ENCODE data around the gene ANAPC1. TPM values are rescaled to one million over a fixed set of nuclear protein-coding genes. Genes with fewer than 3 reads are reported as not detected.

ANAPC1 gene
- polyA plus RNA-seq, 2 of the 4 experiments (the other 2 are of a cell fraction), result 45.3 to 79.3 TPM

GRCh38 chr2:111932841-111933291 is 48.9 kb upstream of the ANAPC1 start (continued):
- no peak for TF ChIP-seq KDM1A (IDR thresholded peaks at IDR 0.05; ENCODE audit: low read depth)
- TF ChIP-seq RARB (CRISPR knock-in tag; IDR thresholded peaks at IDR 0.05), result no peak
- TF ChIP-seq MYC (IDR thresholded peaks at IDR 0.05; ENCODE audit: borderline replicate concordance, low read length), result no peak
- TF ChIP-seq USF2 (IDR thresholded peaks at IDR 0.05), result no peak
- TF ChIP-seq HES2 (IDR thresholded peaks at IDR 0.05), result no peak
- no peak for TF ChIP-seq REST (IDR thresholded peaks at IDR 0.05)
- TF ChIP-seq GATA3 (IDR thresholded peaks at IDR 0.05; ENCODE audit: borderline replicate concordance), result no peak

- Histone ChIP-seq H3K27ac (no peak overlapping the region), H3K4me3 (no peak overlapping the region), H3K9me3 (no peaks in the 10 kb centered on the region), H3K4me2 (no peak overlapping the region), H3K4me1 (peaks cover 5% of the 10 kb centered on the region; the same call in 1 of the 3 replicates)
- DNase-seq (ENCODE audit: low read depth in 1 of 2, low spot score in 1 of 2) (no peak), FAIRE-seq (no peak), ATAC-seq (no peak)
- CTCF ChIA-PET, result interaction anchor here (1.2 kb wide), 1 partner anchor 12 kb away, joined by 3 read pairs; no protein-coding TSS in a partner anchor
- no peak for TF ChIP-seq TP53 (CRISPR knock-in tag; IDR thresholded peaks at IDR 0.05)
- no peak for TF ChIP-seq CBX8 (IDR thresholded peaks at IDR 0.05)
- no peak for TF ChIP-seq BHLHE40 (IDR thresholded peaks at IDR 0.05; ENCODE audit: low read depth, low read length)
- no peak for TF ChIP-seq USF2 (IDR thresholded peaks at IDR 0.05)
- no peak for TF ChIP-seq ESRRA (IDR thresholded peaks at IDR 0.05; ENCODE audit: borderline replicate concordance, low read length)
- no peak for TF ChIP-seq MAZ (IDR thresholded peaks at IDR 0.05; ENCODE audit: borderline replicate concordance, low read depth, low read length)
- TF ChIP-seq EHMT2 (IDR thresholded peaks at IDR 0.05; ENCODE audit: low read depth), result no peak
- TF ChIP-seq FOSL2 (IDR thresholded peaks at IDR 0.05), result 0 out of 2 replicates have a peak, but pooled peaks have one; percentile 12
- no peak for TF ChIP-seq FOSL2 (CRISPR knock-in tag; IDR thresholded peaks at IDR 0.05)
- POLR2A ChIA-PET, result no interaction called here
- WGBS (ENCODE audit: missing lambda C conversion rate), result 72% methylated on average over 2 of the region's 2 CpGs
Measured at GRCh38 chr2:111930875-111931274, 46.9 kb upstream of the ANAPC1 start.

- ChIA-PET CTCF (interaction anchor here (0.9 to 1.2 kb wide), 2 partner anchors 11 to 29 kb away, joined by 3 read pairs; no protein-coding TSS in a partner anchor), POLR2A (no interaction called here)
- no peak overlapping the region for H3K27ac ChIP-seq
- ATAC-seq, result no peak
- DNase-seq (ENCODE audit: low read depth in 1 of 2, low spot score in 1 of 2), result no peak
- no peak overlapping the region for H3K4me3 ChIP-seq
- TF ChIP-seq HES2 (IDR thresholded peaks at IDR 0.05) (no peak), ESRRA (IDR thresholded peaks at IDR 0.05; ENCODE audit: borderline replicate concordance, low read length) (no peak), SMC3 (IDR thresholded peaks at IDR 0.05) (no peak), CHD4 (IDR thresholded peaks at IDR 0.05; ENCODE audit: borderline replicate concordance) (no peak)
- FAIRE-seq, result no peak
- H3K4me2 ChIP-seq, result no peak overlapping the region
- no peaks in the 10 kb centered on the region for H3K9me3 ChIP-seq
- 89% methylated on average over 6 of the region's 6 CpGs for WGBS (ENCODE audit: missing lambda C conversion rate)
- H3K4me1 ChIP-seq, result peaks cover 5% of the 10 kb centered on the region; the same call in 1 of the 3 replicates
Measured at GRCh38 chr2:111930409-111930808, 46.4 kb upstream of the ANAPC1 start.

All from A549 (cell line).